Lung (tissue), 12 donors: ENCODE measurements around the gene MAN2A1. TPM values are rescaled to one million over a fixed set of nuclear protein-coding genes. Genes with fewer than 3 reads are reported as not detected.

Experiments used
- ATAC-seq: fragments of 200-7000 bp; cut with Tn5 transposase; one replicate; pipeline ENCODE4 v1.9.1; 2020; ENCODE audit warnings: moderate number of reproducible peaks; ENCODE audit not compliant: insufficient read depth, low FRiP score
- DNase-seq, 3 donors: peaks; one replicate each; pipeline ENCODE4 v3.0.0-alpha.2; 2013 to 2017
- H3K27ac ChIP-seq, 2 donors: one replicate each; pipeline ENCODE4 v1.5.1; 2013; ENCODE audit warnings: mild to moderate bottlenecking in 2 of 2, moderate library complexity in 2 of 2, control low read depth in 1 of 2, inconsistent platforms in 1 of 2, low read depth in 1 of 2, low read length in 1 of 2
- H3K27me3 ChIP-seq, 3 donors: one replicate each; pipeline ENCODE4 v1.5.1; 2013; ENCODE audit warnings: low read length in 2 of 3; ENCODE audit not compliant: control insufficient read depth in 3 of 3, insufficient read depth in 3 of 3
- H3K36me3 ChIP-seq, 4 donors: one replicate each; pipeline ENCODE4 v1.5.1; 2013; ENCODE audit warnings: low read length in 4 of 4, mild to moderate bottlenecking in 1 of 4, moderate library complexity in 1 of 4; ENCODE audit not compliant: control insufficient read depth in 4 of 4, insufficient read depth in 4 of 4
- H3K4me1 ChIP-seq, 5 donors: one replicate each; pipeline ENCODE4 v1.5.1; 2013; ENCODE audit warnings: low read length in 5 of 5, mild to moderate bottlenecking in 2 of 5, moderate library complexity in 1 of 5; ENCODE audit not compliant: control insufficient read depth in 5 of 5, insufficient read depth in 5 of 5
- H3K4me3 ChIP-seq: one replicate; pipeline ENCODE4 v1.5.1; 2013; ENCODE audit warnings: mild to moderate bottlenecking, control low read depth, moderate library complexity
- H3K9ac ChIP-seq, 2 donors: one replicate each; pipeline ENCODE4 v1.5.1; 2013; ENCODE audit warnings: low read length in 2 of 2, control low read depth in 1 of 2; ENCODE audit not compliant: insufficient read depth in 1 of 2
- H3K9me3 ChIP-seq, 4 donors: one replicate each; pipeline ENCODE4 v1.5.1; 2013; ENCODE audit warnings: low read length in 3 of 4, mild to moderate bottlenecking in 1 of 4, moderate library complexity in 1 of 4; ENCODE audit not compliant: control insufficient read depth in 4 of 4, insufficient read depth in 3 of 4
- CTCF ChIP-seq: IDR thresholded peaks from 2 replicates; pipeline ENCODE4 v1.5.1; 2012; ENCODE audit warnings: mild to moderate bottlenecking; ENCODE audit errors: control extremely low read depth, extremely low read depth
- WGBS, 2 donors: extraction: QIAGEN DNeasy Blood & Tissue Kit; methylation state at CpG; one replicate each; pipeline ENCODE4 v1.1.7; 2013; 5-methylcytosine and 5-hydroxymethylcytosine counted together
- polyA plus RNA-seq, 2 donors: library from polyadenylated mRNA; stranded (reverse); fragments of 200-250 nt; gene quantifications; one replicate each; pipeline ENCODE4 v1.2.1, GENCODE V29; 2013
- total RNA-seq, 2 donors: library from RNA; depleted of rRNA in 1 of 2; stranded (reverse); fragments of >200 nt in 1 of 2; gene quantifications; one replicate each; pipeline ENCODE4 v1.2.1, GENCODE V29; 2014 to 2021
- donor health status: control.
- donor health status: control.
- donor health status: Bipolar disorder and iron deficiency.
- donor health status: healthy.
- donor health status: DM: yes; HTN: yes; CAD: no.

MAN2A1 gene
- total and polyA plus RNA-seq, 4 donors: 7.8 to 65.1 (median 25.3) TPM

- Histone ChIP-seq H3K27me3 (no peaks in the 10 kb centered on the region), H3K4me1 (no peaks in the 10 kb centered on the region), H3K27ac (no peak overlapping the region), H3K4me3 (no peak overlapping the region), H3K9me3 (no peaks in the 10 kb centered on the region), H3K36me3 (no peaks in the 10 kb centered on the region), H3K9ac (no peak overlapping the region)
- WGBS, 2 donors: 90 to 93% methylated on average over 5 of the region's 5 CpGs
- ATAC-seq (no peak), DNase-seq (no peak)
- no peak for TF ChIP-seq CTCF
Measured at GRCh38 chr5:109676920-109677319, 12.8 kb upstream of the MAN2A1 start.

- Histone ChIP-seq H3K27me3 (no peaks in the 10 kb centered on the region), H3K4me3 (no peak overlapping the region), H3K4me1 (no peaks in the 10 kb centered on the region), H3K27ac (no peak overlapping the region), H3K9me3 (no peaks in the 10 kb centered on the region), H3K9ac (no peak overlapping the region), H3K36me3 (no peaks in the 10 kb centered on the region)
- no peak for TF ChIP-seq CTCF
- 92 to 97% methylated on average over 3 of the region's 3 CpGs for WGBS, 2 donors
- DNase-seq: no peak
- no peak for ATAC-seq
Measured at GRCh38 chr5:109678447-109678846, 11.3 kb upstream of the MAN2A1 start.

- no peak for ATAC-seq
Measured at GRCh38 chr5:109681763-109682162, 8.0 kb upstream of the MAN2A1 start.

More at GRCh38 chr5:109681763-109682162, 8.0 kb upstream of the MAN2A1 start:
- Histone ChIP-seq H3K36me3 (no peaks in the 10 kb centered on the region), H3K27ac (no peak overlapping the region), H3K9me3 (no peaks in the 10 kb centered on the region), H3K27me3 (no peaks in the 10 kb centered on the region), H3K4me3 (no peak overlapping the region), H3K4me1 (no peaks in the 10 kb centered on the region), H3K9ac (no peak overlapping the region)
- DNase-seq: no peak
- no peak for TF ChIP-seq CTCF
- 95% methylated on average over 3 of the region's 3 CpGs for WGBS, 2 donors
